Measurements from ENCODE around the gene SMG6. TPM values are rescaled to one million over a fixed set of nuclear protein-coding genes. Genes with fewer than 3 reads are reported as not detected.

The SMG6 gene
- total RNA-seq, 1 donor, result 42.7 TPM

- Histone ChIP-seq H3K79me2 (ENCODE audit: insufficient read depth, low read length) (no peaks in the 10 kb centered on the region), H3K4me3 (ENCODE audit: insufficient read depth, low read length) (no peak overlapping the region), H4K20me1 (ENCODE audit: insufficient read depth, low read length) (no peaks in the 10 kb centered on the region), H3K4me2 (ENCODE audit: insufficient read depth, low read length) (no peak overlapping the region), H3K9me3 (ENCODE audit: low read depth, low read length) (no peaks in the 10 kb centered on the region), H3K27ac (ENCODE audit: low read depth, low read length) (peak overlapping the region; percentile 23), H3K36me3 (ENCODE audit: insufficient read depth, low read length) (peaks cover 51% of the 10 kb centered on the region), H3K27me3 (ENCODE audit: insufficient read depth, low read length) (no peaks in the 10 kb centered on the region), H2AFZ (ENCODE audit: low read length) (no peak overlapping the region), H3K4me1 (ENCODE audit: insufficient read depth, low read length) (peaks cover 16% of the 10 kb centered on the region)
- peak; percentile 66 for DNase-seq (ENCODE audit: insufficient read length, low spot score, missing footprints)
- TF ChIP-seq, protein P1, sequence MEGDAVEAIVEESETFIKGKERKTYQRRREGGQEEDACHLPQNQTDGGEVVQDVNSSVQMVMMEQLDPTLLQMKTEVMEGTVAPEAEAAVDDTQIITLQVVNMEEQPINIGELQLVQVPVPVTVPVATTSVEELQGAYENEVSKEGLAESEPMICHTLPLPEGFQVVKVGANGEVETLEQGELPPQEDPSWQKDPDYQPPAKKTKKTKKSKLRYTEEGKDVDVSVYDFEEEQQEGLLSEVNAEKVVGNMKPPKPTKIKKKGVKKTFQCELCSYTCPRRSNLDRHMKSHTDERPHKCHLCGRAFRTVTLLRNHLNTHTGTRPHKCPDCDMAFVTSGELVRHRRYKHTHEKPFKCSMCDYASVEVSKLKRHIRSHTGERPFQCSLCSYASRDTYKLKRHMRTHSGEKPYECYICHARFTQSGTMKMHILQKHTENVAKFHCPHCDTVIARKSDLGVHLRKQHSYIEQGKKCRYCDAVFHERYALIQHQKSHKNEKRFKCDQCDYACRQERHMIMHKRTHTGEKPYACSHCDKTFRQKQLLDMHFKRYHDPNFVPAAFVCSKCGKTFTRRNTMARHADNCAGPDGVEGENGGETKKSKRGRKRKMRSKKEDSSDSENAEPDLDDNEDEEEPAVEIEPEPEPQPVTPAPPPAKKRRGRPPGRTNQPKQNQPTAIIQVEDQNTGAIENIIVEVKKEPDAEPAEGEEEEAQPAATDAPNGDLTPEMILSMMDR (IDR thresholded peaks at IDR 0.05; ENCODE audit: extremely low read depth, low read depth, low read length), result no peak
Measured at GRCh38 chr17:2076087-2076984, 227.2 kb downstream of the SMG6 start.

GRCh38 chr17:2075336-2076086 is 228.1 kb downstream of the SMG6 start:
- Histone ChIP-seq H3K27ac (ENCODE audit: low read depth, low read length) (peak overlapping the region; percentile 23), H3K79me2 (ENCODE audit: insufficient read depth, low read length) (no peaks in the 10 kb centered on the region), H3K36me3 (ENCODE audit: insufficient read depth, low read length) (peaks cover 49% of the 10 kb centered on the region), H3K4me2 (ENCODE audit: insufficient read depth, low read length) (no peak overlapping the region), H4K20me1 (ENCODE audit: insufficient read depth, low read length) (no peaks in the 10 kb centered on the region), H3K4me3 (ENCODE audit: insufficient read depth, low read length) (no peak overlapping the region), H3K4me1 (ENCODE audit: insufficient read depth, low read length) (peaks cover 17% of the 10 kb centered on the region), H3K9me3 (ENCODE audit: low read depth, low read length) (no peaks in the 10 kb centered on the region), H3K27me3 (ENCODE audit: insufficient read depth, low read length) (no peaks in the 10 kb centered on the region), H2AFZ (ENCODE audit: low read length) (no peak overlapping the region)
- DNase-seq (ENCODE audit: insufficient read length, low spot score, missing footprints), result peak; percentile 81
- TF ChIP-seq, protein P1 (IDR thresholded peaks at IDR 0.05; ENCODE audit: extremely low read depth, low read depth, low read length), result no peak

DNA sequence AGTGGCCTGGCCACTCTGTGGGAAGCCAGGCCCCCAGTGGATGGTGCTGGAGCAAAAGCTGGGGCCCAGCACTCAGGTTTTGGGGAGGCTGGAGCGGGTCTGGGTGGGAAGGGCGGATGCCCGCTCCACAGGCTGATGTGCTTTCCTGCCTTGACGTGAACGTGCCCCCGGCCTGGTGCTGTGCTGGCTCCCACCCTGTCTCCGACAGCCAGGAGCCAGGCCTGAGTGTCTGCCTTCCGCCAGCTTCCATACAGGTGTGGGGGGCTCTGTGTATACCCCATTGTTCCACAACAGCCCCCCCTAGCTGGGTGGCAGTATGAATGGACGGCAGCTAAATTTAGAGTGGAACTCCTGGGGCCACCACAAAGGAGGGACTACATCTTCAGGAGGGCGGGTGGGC is 228.7 kb downstream of the SMG6 start:
- H3K27me3 ChIP-seq (ENCODE audit: insufficient read depth, low read length), result no peaks in the 10 kb centered on the region
- TF ChIP-seq, protein P1 (IDR thresholded peaks at IDR 0.05; ENCODE audit: extremely low read depth, low read depth, low read length), result no peak
- no peaks in the 10 kb centered on the region for H4K20me1 ChIP-seq (ENCODE audit: insufficient read depth, low read length)
- DNase-seq (ENCODE audit: insufficient read length, low spot score, missing footprints), result no peak
- no peaks in the 10 kb centered on the region for H3K9me3 ChIP-seq (ENCODE audit: low read depth, low read length)
- H3K4me2 ChIP-seq (ENCODE audit: insufficient read depth, low read length), result no peak overlapping the region
- no peak overlapping the region for H3K4me3 ChIP-seq (ENCODE audit: insufficient read depth, low read length)
- no peak overlapping the region for H3K27ac ChIP-seq (ENCODE audit: low read depth, low read length)
- peaks cover 45% of the 10 kb centered on the region for H3K36me3 ChIP-seq (ENCODE audit: insufficient read depth, low read length)
- H3K79me2 ChIP-seq (ENCODE audit: insufficient read depth, low read length), result no peaks in the 10 kb centered on the region
- no peak overlapping the region for H2AFZ ChIP-seq (ENCODE audit: low read length)
- H3K4me1 ChIP-seq (ENCODE audit: insufficient read depth, low read length), result peaks cover 19% of the 10 kb centered on the region

All from osteoblast (primary cell).